COLO668 (cell line): ENCODE data around the gene PNISR.
A peak's percentile ranks its signal among the peaks of the same experiment; 100 is the strongest.

Experiments
- DNase-seq: peaks from one replicate; lab custom pipeline; 2025; ENCODE audit not compliant: unreplicated experiment; lab: John Stamatoyannopoulos, UW

Gene PNISR

DNA sequence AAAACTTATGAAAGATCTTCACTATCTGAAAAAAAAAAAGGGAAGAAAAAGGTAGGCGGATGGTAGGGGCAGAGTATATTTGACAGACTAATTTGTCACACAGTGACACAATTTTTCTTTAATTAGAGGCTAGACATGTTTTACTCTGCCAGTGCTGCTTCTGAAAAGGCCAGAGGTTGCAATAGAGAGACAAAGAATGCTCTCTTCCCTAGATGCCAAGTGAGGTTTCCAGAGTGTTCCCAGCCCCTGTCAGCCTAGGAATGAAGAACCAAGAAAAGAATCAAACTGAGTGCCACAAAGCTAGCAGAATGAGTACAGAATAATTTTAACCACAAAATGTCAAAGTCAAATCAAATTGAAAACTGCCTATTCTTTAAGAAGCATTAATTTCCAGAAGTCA is 13.0 kb downstream of the PNISR start:
- no peak for DNase-seq

DNA sequence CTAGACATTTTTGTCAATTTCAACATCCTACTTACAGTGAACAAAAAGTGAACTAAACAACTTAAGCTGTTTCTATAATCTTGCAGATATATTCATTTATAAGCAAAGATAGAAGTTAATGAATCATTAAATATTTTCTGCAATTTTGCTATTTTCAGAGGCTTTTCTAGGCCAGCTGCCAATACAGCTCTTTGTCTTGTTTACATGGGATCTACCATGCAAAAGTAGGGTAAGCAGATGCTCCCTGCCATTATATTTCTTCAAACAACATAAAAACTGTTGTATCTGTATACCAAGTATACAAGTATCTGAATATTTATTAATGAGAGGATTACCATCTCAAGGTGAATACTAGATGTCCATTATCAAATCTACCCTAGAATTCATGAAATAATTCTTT is 15.4 kb downstream of the PNISR start:
- no peak for DNase-seq

DNA sequence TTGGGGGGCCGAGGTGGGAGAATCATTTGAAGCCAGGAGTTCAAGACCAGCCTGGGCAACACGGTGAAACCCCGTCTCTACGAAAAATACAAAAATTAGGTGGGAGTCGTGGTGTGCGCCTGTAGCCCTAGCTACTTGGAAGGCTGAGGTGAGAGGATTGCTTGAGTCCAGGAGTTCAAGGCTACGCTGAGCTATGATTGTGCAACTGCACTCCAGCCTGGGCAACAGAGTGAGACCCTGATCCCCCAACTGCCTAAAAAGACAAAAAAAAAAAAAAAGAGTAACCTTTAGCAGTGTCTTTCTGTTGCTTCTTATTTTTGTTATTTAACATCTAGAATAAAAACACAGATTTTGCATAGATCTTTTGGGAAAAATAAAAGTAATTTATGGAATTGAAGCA is 18.0 kb downstream of the PNISR start:
- no peak for DNase-seq

DNA sequence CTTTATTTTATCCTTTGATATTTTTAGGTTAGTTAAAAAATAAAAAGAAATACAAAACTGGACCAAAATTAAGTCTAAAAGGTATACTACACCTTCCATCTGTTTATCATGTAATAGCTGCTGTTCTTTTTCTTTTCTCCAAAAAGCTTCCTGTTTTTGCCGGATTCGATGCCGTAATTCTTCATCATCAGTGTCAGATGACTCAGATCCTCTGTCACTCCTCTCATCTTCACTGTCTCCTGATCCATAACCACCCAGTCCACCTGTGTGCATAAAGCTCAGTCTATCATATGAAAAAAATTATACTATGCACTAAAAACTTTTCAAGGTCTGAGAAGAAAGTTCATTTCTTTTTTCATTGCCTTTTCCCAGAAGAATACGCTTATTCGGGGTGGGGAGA is 22.7 kb downstream of the PNISR start:
- DNase-seq = no peak

DNA sequence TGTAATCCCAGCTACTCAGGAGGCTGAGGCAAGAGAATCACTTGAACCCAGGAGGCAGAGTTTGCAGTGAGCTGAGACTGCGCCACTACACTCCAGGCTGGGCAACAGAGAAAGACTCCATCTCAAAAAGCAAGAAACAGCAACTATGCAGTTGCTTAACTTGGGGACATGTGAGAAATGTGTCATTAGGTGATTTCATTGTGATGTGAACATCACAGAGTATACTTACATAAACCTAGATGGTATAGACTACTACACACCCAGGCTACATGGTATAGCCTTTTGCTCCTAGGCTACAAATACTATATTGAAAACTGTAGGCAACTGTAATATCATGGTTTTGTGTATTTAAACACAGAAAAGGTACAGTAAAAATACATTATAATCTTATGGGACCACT is 27.8 kb downstream of the PNISR start:
- no peak for DNase-seq

DNA sequence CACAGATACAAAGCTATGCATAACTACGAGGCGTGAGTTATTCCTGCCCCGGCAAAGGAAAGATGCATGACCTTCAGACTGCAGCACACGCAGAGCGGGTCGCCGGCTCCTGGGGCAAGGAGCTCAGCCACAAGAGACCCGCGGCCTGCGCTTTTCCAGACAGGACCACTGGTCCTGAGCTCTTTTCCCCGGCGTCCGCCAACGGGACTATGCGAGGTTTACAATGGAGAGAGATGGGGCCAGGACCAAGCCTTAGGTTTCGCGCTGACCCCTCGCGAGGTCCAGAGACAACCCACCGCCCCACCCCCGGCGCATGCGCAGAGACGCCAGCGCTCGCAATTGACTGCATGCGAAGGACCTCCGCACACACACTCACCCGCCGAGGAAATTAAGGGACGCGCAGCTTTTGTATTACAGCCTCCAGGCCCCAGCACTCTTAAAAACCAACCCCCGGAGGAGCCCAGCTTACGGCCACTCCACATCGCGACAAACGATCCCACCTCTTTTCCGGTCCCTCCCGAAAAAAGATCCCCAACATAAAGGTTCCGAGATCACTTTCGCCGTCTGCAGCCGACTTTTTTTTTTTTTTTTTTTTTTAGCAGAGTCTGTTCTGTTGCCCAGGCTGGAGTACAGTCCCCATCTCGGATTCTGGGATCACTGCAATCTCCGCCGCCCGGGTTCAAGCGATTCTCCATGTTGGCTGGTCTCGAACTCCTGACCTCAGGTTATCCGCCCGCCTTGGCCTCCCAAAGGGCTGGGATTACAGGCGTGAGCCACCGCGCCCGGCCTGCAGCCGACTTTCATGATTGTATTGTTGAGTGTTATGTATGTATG is 31.2 kb downstream of the PNISR start, which contains the start of gene COQ3:
Gene COQ3 (minus strand): TSS at position 498 of the 834 bp plus-strand sequence. CDS start 16 bp downstream, at position 482.
- peak; percentile 63 for DNase-seq

DNA sequence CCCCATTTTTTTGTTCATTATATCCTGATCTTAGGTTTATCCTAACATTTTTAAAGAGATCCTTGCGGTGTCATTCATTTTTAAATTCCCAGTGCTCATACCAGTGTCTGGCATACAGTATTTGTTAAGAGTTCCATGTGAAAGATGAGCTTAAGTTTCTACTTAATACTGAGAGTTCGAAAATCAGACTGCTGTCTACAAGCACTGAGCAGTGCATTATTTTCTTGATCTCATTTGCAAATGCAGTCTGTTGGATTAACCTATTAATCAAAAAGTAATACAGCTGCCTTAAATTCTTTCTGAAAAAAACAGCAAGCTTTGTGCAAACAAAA is 31.8 kb downstream of the PNISR start:
- no peak for DNase-seq

DNA sequence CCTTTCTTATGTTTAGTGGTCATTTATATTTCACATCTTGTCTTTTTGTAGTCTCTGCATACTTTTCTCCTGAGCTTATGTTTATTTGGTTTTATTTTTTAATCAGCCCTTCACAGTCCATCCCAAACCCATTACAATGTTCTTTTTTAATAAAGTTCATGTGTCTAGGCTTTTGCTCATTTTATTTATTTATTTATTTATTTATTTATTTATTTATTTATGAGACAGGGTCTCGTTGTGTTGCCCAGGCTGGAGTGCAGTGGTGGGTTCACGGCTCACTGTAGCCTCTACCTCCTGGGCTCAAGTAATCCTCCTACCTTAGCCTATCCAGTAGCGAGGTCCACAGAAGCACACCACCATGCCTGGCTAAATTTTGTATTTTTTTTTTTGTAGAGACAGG is 34.2 kb downstream of the PNISR start:
- no peak for DNase-seq

DNA sequence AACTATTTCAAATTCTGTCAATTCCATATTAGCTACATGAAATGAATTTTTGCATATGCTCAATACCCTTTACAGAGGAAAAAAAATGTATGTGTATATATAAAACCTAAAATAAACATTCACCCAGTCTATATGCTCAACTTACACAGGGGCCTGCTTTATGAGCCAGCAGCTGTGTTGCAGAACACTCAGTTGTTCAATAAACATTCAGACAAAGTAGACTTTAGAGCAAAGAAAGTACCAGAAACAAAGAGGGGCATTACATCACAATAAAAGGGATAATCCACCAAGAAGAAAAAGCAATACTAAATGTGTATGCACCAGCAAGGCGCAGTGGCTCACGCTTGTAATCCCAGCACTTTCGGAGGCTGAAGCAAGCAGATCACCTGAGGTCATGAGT is 40.6 kb downstream of the PNISR start:
- DNase-seq = no peak

DNA sequence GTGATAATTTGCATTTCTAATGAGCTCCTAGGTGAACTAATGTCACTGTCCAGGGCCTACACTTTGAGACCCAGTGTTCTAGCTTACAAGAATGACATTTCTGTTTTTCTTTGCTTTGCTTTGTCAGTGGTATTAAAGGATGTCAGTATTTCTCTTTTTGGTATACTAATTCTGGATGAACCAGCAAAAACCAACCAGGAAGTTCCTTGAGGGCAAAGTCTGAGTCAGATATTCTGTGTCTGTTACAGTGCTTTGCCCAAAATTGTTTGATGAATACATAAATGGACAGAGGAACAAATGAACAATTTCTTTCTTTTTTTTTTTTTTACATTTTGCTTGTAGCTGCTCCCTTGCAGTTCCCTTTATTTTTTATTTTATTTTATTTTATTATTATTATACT is 46.5 kb downstream of the PNISR start:
- no peak for DNase-seq

DNA sequence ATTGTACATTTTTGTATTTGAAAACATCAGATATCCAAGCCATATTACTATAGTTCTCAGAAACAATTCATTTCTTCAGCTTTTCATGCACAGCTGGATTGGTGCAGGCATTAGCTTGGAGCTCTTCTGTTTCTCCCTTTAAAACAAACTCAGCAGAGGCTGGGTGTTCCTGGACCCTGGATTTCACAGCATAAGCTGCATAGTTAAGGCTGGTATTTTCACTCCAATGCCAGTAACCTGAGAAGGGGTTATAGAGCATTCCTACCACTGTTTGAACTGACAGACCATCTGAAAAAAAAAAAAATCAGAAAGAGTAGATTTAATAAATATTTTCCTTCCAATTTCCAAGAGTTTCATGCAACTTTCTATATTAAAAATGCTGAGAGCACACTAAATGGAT is 55.6 kb downstream of the PNISR start:
- DNase-seq = no peak

DNA sequence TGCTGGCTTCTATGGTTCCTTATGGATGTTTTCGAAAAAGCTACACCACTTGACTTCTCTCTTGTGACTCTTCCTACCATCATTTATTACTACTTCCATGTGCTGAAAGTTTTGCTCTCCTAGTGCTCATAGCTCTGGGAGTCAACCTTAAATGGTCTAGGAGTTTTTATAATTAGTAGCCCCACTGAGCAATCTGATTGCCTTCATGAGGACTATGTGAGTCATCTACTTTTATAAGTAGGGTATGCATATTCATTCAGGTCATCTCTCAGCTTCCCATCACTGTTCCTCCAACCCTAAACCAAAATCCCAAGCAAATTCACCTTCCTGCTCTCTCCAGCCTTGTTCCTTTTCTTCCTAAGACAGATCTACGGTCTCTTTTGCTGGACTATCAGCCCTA is 58.3 kb downstream of the PNISR start:
- DNase-seq = no peak

DNA sequence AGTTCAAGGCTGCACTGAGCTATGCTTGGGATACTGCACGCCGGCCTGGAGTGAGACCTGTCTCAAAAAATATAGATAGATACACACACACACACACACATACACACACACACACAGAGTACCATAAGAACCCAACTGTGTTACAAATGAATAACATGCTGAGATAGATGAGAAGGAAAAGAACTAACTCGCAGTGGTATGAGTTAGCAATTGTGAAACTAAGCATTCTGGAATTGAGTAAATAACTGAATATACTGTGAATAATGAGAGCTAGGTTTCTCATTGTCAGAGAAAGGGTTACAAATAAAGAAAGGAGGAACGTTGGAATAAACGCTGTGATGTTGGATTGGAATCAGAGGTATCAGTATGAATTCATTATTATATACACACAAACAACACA is 61.1 kb downstream of the PNISR start:
- DNase-seq = no peak

DNA sequence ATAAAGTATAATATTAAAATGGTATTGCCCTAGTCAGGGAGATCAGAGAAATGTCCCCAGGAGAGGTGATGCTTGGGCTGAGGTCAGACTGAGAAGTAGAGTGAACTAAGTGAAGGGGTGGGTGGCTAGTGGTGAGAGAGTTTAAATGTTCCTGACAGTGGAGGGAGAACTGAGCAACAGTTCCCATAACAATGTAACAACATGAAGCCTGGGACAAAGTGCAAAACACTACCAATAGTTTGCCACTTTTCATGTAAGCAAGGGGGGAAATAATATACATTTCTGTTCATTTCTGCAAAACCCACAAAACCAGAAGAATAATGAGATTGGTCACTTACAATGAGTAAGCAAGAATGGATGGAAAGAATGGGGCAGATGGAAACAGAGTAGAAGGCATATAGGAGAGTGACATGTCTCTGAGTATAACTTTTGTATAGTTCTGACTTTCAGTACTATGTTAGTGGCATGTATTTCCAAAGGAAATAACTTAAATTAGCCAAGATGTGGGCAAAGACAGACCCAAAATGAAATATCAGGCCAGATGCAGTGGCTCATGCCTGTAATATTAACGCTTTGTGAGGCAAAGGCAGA is 62.3 kb downstream of the PNISR start:
- no peak for DNase-seq

DNA sequence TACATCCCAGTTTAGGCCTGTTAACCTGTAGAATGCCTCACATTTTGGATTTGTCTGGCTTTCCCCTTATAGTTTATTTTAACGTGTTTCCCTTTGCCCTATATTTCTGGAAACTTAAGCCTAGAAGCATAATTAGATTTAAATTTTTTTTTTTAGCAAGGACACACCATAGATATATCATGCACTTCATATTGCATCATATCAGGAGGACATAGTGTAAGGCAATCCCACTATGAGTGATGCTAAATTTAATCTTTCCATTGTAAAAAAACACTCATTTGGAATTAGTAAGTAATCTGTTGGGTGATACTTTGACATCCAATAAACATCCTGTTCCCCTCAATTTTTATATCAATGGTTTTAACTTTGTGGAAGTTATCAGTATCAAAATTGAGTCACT is 65.3 kb downstream of the PNISR start:
- DNase-seq = no peak

DNA sequence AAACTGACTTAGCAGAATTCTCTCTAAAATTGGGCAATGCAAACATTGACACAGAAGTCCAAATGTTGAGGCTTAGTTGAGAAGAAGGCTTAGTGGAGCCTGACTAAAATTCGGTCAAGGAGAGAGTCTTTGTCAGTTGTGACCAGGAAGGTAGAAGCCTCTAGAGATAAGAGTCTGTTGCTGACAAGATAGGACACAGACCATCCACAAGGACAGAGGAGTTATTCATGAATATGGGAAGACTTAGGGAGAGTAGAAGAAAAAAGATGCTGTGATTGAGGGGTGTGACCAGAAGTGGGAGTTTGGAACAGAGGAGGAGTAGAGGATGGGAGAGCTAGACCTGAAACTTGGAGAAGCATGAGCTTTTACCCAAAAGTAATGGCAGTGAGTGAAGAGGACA is 68.5 kb downstream of the PNISR start:
- DNase-seq = no peak

DNA sequence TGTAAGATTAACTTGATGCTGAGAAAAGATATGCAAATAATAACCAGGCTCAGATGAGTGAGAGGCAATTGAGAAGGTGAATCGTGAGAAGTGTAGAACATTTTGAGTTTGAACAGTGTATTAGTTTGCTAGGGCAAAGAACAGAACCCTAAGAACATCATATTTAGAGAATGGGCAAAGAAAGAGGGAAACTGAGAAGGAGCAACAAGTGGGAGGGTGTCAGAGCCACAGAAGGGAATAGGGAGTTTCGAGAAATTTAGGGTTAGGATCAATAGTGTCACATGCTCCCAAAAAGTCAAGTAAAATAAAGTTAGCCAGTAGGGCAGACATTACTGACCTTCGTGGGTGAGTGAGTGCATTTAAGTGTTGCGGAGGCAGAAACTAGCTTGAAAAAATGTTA is 70.1 kb downstream of the PNISR start:
- DNase-seq = no peak

DNA sequence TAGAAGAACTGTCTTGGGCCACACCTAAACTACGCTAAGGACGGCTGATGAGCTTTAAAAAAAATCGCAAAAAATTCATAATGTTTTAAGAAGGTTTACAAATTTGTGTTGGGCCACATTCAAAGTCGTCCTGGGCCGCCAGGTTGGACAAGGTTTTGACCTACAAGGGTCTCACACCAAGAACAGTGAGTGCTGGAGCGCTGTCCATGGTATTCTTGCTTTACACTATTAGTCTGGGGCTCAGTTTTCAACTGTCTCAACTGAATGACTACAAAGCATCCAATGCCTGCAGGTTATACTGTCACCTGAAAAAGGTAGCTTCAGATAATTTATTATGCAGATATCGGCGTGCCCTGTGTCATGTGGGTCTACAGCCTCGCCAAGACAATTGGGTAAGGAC is 72.0 kb downstream of the PNISR start:
- no peak for DNase-seq

DNA sequence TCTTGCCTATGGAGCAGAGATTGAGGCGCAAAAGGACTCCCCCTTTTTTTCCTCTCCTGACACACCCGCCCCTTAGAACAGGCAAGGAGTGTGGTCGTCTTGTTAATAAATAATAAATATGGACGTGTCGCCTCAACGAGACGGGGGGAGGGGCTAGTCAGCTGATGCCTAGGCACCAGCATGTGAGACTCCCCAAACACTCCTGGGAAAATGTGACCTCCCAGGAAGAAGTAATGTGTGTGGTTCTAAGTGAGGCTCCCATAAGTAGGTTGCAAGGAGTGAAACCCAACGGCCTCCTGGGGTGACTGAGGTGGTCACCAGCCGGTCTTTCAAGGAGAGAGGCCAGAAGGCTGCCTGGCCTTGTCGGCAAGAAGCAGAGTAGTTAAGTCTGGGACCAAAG is 74.5 kb downstream of the PNISR start:
- DNase-seq = peak; percentile 18

DNA sequence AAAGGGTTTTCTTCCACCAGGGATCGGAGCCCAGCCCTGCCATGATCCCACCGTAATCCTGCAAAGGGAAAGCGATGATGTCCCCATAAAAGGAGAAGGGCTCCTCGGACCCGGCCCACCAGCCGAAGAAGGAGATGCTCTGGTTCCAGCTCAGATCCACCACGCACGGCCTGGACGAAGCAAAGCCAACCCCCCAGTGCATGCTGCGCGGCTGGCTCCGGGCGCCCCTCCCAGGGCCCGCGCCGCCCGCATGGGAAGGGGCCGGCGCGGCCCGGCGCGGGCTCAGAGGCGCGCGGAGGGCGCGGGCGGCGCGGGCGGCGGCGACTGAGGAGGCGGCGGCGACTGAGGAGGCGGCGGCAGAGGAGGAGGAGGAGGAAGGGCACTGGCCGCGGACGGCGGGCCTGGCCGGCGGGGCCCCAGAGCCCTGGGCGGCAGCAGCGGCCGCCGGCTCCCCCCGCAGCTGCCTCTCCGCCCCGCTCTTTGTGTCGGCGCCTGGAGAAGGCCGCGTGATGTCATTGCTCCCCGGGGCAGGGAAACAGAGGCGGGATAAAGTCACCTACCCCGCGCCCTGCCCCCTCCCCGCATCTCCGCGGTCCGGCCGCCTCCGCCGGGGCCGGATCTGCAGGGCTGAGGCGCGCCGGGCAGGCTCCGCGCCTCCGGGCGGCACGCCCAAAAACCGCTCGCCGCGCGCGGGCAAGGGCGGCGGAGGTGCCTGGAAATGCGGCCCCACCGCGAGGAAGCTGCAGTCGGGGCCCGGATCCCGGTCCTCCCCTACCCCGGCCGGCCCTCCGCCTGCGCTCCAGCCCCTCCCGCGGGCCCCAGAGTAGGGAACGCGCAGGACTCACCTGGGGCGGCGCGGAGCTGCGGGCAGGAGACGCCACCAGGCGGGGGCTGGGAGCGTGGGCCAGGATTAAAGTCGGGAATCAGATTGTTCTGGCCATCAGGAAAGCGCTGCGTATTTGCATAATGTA is 75.7 kb downstream of the PNISR start, which contains the start of gene FAXC:
Gene FAXC (minus strand): TSS at position 504 of the 971 bp plus-strand sequence. CDS start 302 bp downstream, at position 202.
- peak; percentile 82 for DNase-seq

DNA sequence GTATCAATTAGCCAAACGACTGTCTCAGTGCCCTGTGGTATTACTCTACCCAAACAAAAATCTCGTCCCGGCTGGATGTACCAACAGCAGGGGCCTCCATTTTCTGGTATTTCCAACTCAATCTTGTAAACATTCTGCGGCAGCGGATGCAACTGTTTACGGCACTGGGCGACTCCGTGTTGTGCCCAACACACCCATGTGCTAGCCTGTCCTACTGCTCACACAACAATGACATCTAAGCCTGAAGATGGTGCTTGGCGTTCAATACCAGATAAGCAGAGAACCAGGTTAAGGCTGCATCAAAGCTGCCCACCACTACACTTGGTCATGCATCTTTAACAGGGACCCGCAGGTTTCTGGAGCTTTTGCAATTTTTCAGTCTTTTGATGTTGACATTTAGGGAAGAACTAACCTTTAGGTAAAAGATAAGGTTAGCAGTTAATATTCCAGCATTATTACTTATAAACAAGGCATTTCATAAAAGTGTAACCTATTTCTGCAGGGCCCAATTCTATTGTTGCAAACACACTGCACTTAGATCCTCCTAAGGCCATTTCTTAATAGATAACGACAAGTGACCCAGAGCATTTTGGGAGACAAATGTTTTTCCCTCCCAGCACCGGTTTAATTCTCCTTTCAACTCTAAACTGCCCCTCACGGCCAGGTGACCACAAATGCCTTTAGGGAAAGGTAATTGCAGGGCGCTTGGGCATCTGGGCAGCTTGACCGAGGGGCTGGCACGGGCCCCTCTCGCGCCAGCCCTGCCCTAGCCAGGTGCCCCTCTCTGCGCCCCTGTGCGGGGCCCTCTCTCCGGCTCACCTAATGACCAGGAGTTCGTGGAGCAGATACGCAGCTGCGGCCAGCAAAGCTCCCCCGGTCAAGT is 76.6 kb downstream of the PNISR start:
- DNase-seq = peak; percentile 40
